Measurements from ENCODE around the gene CDKL4.
"Not testable (repeated sequence)": the region's sequence is repeated elsewhere in the genome, so short reads cannot be mapped to it uniquely, and the experiment has no call there.

Gene CDKL4

GRCh38 chr2:39176997-39177396, 66.8 kb downstream of the CDKL4 start:
- no peak for DNase-seq

- DNase-seq: no peak
Observed at GRCh38 chr2:39175026-39175812, 68.6 kb downstream of the CDKL4 start.

GRCh38 chr2:39174022-39174421, 69.7 kb downstream of the CDKL4 start:
- no peak for DNase-seq

GRCh38 chr2:39172047-39172706, 71.6 kb downstream of the CDKL4 start:
- not testable (repeated sequence) for DNase-seq

GRCh38 chr2:39171621-39172020, 72.1 kb downstream of the CDKL4 start:
- DNase-seq: no peak

GRCh38 chr2:39164089-39164488, 79.7 kb downstream of the CDKL4 start:
- DNase-seq: no peak

GRCh38 chr2:39160982-39161381, 82.8 kb downstream of the CDKL4 start:
- no peak for DNase-seq

- DNase-seq: no peak
Observed at GRCh38 chr2:39159283-39159682, 84.5 kb downstream of the CDKL4 start.

- DNase-seq: no peak
Observed at GRCh38 chr2:39158351-39158750, 85.4 kb downstream of the CDKL4 start.

GRCh38 chr2:39156846-39157245, 86.9 kb downstream of the CDKL4 start:
- no peak for DNase-seq

GRCh38 chr2:39156107-39156506, 87.7 kb downstream of the CDKL4 start:
- DNase-seq: no peak

GRCh38 chr2:39155573-39155972, 88.2 kb downstream of the CDKL4 start:
- not testable (repeated sequence) for DNase-seq

GRCh38 chr2:39154944-39155343, 88.8 kb downstream of the CDKL4 start:
- no peak for DNase-seq

- DNase-seq: peak; percentile 2
Observed at GRCh38 chr2:39153312-39153711, 90.5 kb downstream of the CDKL4 start.

- no peak for DNase-seq
Observed at GRCh38 chr2:39152504-39152903, 91.3 kb downstream of the CDKL4 start.

- no peak for DNase-seq
Observed at GRCh38 chr2:39150890-39151497, 92.8 kb downstream of the CDKL4 start.

- no peak for DNase-seq
Observed at GRCh38 chr2:39150102-39150562, 93.6 kb downstream of the CDKL4 start.

- DNase-seq: no peak
Observed at GRCh38 chr2:39146630-39147029, 97.1 kb downstream of the CDKL4 start.

GRCh38 chr2:39145906-39146421, 97.8 kb downstream of the CDKL4 start:
- no peak for DNase-seq

GRCh38 chr2:39144416-39144815, 99.4 kb downstream of the CDKL4 start:
- no peak for DNase-seq

- DNase-seq: no peak
Observed at GRCh38 chr2:39142904-39143605, 100.7 kb downstream of the CDKL4 start.

- DNase-seq: no peak
Observed at GRCh38 chr2:39141334-39142271, 102.2 kb downstream of the CDKL4 start.
